ENCODE results near the gene SPON2. TPM values are rescaled to one million over a fixed set of nuclear protein-coding genes. Genes with fewer than 3 reads are reported as not detected.

SPON2 gene
- total RNA-seq, 4 donors from 2014 or later: 2.4 to 14.1 (median 6.6) TPM

GRCh38 chr4:1206299-1207156 lies 34.1 kb upstream of the SPON2 start:
- H3K27me3 ChIP-seq: no peaks in the 10 kb centered on the region
- TF ChIP-seq POLR2A (IDR thresholded peaks at IDR 0.05) (no peak), CTCF (IDR thresholded peaks at IDR 0.05) (no peak)
- intact Hi-C loops (cut with DNase I): no loop called here
- whole genome bisulfite sequencing, 2 donors: 93 to 97% methylated on average over 16 to 17 of the region's 21 CpGs
- H3K4me3 ChIP-seq (replicated peaks in 1 of 3): no peak overlapping the region
- H3K9me3 ChIP-seq: no peaks in the 10 kb centered on the region
- H3K4me1 ChIP-seq: peaks cover 34 to 41% of the 10 kb centered on the region in 2 donors
- no peak overlapping the region for H3K27ac ChIP-seq
- no peaks in the 10 kb centered on the region for H3K36me3 ChIP-seq
- peak; percentile 0 to 1 for DNase-seq

GRCh38 chr4:1205586-1206298 lies 33.4 kb upstream of the SPON2 start:
- Histone ChIP-seq H3K9me3 (no peaks in the 10 kb centered on the region), H3K27ac (no peak overlapping the region), H3K27me3 (no peaks in the 10 kb centered on the region), H3K4me3 (replicated peaks in 1 of 3) (no peak overlapping the region), H3K4me1 (peaks cover 26 to 37% of the 10 kb centered on the region in 2 donors), H3K36me3 (no peaks in the 10 kb centered on the region)
- TF ChIP-seq POLR2A (IDR thresholded peaks at IDR 0.05) (no peak), CTCF (IDR thresholded peaks at IDR 0.05) (no peak)
- peak in 1 of 2 donors; percentile 1 for DNase-seq
- intact Hi-C loops (cut with DNase I): no loop called here
- WGBS, 2 donors: no CpG with 5 or more reads among the region's 17 CpGs

GRCh38 chr4:1204828-1205585 lies 32.6 kb upstream of the SPON2 start:
- Histone ChIP-seq H3K27ac (no peak overlapping the region), H3K9me3 (no peaks in the 10 kb centered on the region), H3K4me3 (replicated peaks in 1 of 3) (no peak overlapping the region), H3K36me3 (no peaks in the 10 kb centered on the region), H3K27me3 (no peaks in the 10 kb centered on the region), H3K4me1 (peaks cover 19 to 33% of the 10 kb centered on the region in 2 donors)
- peak in 1 of 2 donors; percentile 0 for DNase-seq
- TF ChIP-seq CTCF (IDR thresholded peaks at IDR 0.05) (no peak), POLR2A (IDR thresholded peaks at IDR 0.05) (no peak)
- intact Hi-C loops (cut with DNase I): no loop called here
- 75 to 88% methylated on average over 17 to 18 of the region's 25 CpGs for WGBS, 2 donors

GRCh38 chr4:1204286-1204827 lies 32.0 kb upstream of the SPON2 start:
- TF ChIP-seq CTCF (IDR thresholded peaks at IDR 0.05) (no peak), POLR2A (IDR thresholded peaks at IDR 0.05) (no peak)
- H3K27ac ChIP-seq: no peak overlapping the region
- no peaks in the 10 kb centered on the region for H3K27me3 ChIP-seq
- no peak overlapping the region for H3K4me3 ChIP-seq (replicated peaks in 1 of 3)
- H3K9me3 ChIP-seq: no peaks in the 10 kb centered on the region
- no peaks in the 10 kb centered on the region for H3K36me3 ChIP-seq
- 97% methylated on average over 21 of the region's 21 CpGs for WGBS, 2 donors
- intact Hi-C loops (cut with DNase I): no loop called here
- DNase-seq: peak in 1 of 2 donors; percentile 1
- peaks cover 17 to 26% of the 10 kb centered on the region in 2 donors for H3K4me1 ChIP-seq

Data from thyroid gland (tissue), 4 donors.